Suprapubic skin (tissue), 4 donors: Measurements from ENCODE around the gene CHRNB1.

Experiments used
- EP300 ChIP-seq: sonication (generic); formaldehyde crosslinking; IDR thresholded peaks from one replicate; pipeline ENCODE4 v1.6.1; 2017; ENCODE audit warnings: antibody characterized with exemption
- POLR2A ChIP-seq, 2 donors: fragments of 450-650 bp; IDR thresholded peaks; one replicate each; pipeline ENCODE4 v1.6.1; 2017; ENCODE audit warnings: antibody characterized with exemption in 2 of 2, mild to moderate bottlenecking in 2 of 2, moderate library complexity in 2 of 2
- POLR2AphosphoS5 ChIP-seq, 3 donors: sonication (generic); formaldehyde crosslinking; IDR thresholded peaks; one replicate each; pipeline ENCODE4 v1.6.1; 2017; ENCODE audit warnings: antibody characterized with exemption in 3 of 3
- TF ChIP-seq, protein P1 (sequence below), 2 donors: fragments of 200-600 bp in 1 of 2; fragments of 450-650 bp in 1 of 2; sonication (generic) in 1 of 2; IDR thresholded peaks; one replicate each; pipeline ENCODE4 v1.5.1; 2016 to 2019; ENCODE audit warnings: antibody characterized with exemption in 2 of 2, mild to moderate bottlenecking in 1 of 2, moderate library complexity in 1 of 2

DNA sequence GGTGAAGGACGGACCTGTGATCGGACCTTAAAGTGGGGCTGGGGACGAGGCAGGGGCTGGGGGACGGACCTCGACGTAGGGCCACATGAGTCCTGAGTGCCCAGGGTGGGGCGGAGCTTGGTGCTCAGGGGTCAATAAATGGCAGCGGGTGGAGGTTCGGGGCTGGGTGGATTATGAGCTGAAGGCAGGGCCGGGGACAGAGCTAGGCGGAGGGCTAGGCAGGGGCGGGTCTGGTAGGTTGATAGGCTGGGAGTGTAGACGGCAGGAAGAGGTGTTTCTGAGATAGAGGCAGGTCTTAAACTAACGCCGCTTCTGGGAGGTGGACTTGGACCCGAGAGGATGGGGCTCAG, 733 bp downstream of the CHRNB1 start:
- TF ChIP-seq, protein P1, sequence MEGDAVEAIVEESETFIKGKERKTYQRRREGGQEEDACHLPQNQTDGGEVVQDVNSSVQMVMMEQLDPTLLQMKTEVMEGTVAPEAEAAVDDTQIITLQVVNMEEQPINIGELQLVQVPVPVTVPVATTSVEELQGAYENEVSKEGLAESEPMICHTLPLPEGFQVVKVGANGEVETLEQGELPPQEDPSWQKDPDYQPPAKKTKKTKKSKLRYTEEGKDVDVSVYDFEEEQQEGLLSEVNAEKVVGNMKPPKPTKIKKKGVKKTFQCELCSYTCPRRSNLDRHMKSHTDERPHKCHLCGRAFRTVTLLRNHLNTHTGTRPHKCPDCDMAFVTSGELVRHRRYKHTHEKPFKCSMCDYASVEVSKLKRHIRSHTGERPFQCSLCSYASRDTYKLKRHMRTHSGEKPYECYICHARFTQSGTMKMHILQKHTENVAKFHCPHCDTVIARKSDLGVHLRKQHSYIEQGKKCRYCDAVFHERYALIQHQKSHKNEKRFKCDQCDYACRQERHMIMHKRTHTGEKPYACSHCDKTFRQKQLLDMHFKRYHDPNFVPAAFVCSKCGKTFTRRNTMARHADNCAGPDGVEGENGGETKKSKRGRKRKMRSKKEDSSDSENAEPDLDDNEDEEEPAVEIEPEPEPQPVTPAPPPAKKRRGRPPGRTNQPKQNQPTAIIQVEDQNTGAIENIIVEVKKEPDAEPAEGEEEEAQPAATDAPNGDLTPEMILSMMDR (IDR thresholded peaks at IDR 0.05): no peak
- TF ChIP-seq POLR2A (IDR thresholded peaks at IDR 0.05) (no peak), EP300 (no peak), POLR2AphosphoS5 (IDR thresholded peaks at IDR 0.05) (no peak)
